Measurements from ENCODE around the gene DVL2.

Gene DVL2

DNA sequence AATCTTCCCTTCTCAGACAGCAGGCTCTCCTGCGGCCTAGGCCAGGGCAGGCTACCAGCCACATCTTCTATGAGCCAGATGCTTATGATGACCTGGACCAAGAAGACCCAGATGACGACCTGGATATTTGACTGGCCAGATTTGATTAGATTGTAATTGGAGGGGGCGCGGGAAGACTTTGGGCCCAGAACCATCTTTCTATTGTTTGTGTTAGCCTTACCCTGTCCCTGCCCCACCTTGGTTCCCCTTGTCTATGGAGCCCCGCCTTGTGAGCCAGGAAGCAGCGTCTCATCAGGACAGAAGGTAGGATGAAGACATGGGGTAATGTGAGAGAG is 25.2 kb upstream of the DVL2 start:
- ChIA-PET POLR2A (interaction anchor here (0.5 to 0.9 kb wide), 4 partner anchors 22 to 296 kb away, joined by 3 to 4 read pairs (median 3); partner anchors contain the start of gene SLC2A4), CTCF (interaction anchor here (1.2 to 1.4 kb wide), 2 partner anchors 21 to 36 kb away, joined by 4 read pairs; no protein-coding TSS in a partner anchor)
- Histone ChIP-seq H3K27ac (ENCODE audit: extremely low read depth, low read depth, low read length) (0 out of 2 replicates have a peak overlapping the region, but pooled peaks have one; percentile 32), H3K4me1 (ENCODE audit: control insufficient read depth, insufficient read depth, low read length) (peaks cover 15% of the 10 kb centered on the region), H3K9me3 (ENCODE audit: control insufficient read depth, insufficient read depth, low read depth, low read length) (no peaks in the 10 kb centered on the region), H3K36me3 (ENCODE audit: control insufficient read depth in 2 of 2, insufficient read depth in 1 of 2, low read length in 2 of 2) (peaks cover 33 to 60% of the 10 kb centered on the region in 2 experiments), H3K4me3 (ENCODE audit: low read depth, low read length) (no peak overlapping the region)
- TF ChIP-seq ZNF335 (tag by site-specific recombination; conservative IDR thresholded peaks at IDR 0.05): 0 out of 2 replicates have a peak, but pooled peaks have one; percentile 36
- no peak for TF ChIP-seq ZNF658 (tag by site-specific recombination; IDR thresholded peaks at IDR 0.05)

DNA sequence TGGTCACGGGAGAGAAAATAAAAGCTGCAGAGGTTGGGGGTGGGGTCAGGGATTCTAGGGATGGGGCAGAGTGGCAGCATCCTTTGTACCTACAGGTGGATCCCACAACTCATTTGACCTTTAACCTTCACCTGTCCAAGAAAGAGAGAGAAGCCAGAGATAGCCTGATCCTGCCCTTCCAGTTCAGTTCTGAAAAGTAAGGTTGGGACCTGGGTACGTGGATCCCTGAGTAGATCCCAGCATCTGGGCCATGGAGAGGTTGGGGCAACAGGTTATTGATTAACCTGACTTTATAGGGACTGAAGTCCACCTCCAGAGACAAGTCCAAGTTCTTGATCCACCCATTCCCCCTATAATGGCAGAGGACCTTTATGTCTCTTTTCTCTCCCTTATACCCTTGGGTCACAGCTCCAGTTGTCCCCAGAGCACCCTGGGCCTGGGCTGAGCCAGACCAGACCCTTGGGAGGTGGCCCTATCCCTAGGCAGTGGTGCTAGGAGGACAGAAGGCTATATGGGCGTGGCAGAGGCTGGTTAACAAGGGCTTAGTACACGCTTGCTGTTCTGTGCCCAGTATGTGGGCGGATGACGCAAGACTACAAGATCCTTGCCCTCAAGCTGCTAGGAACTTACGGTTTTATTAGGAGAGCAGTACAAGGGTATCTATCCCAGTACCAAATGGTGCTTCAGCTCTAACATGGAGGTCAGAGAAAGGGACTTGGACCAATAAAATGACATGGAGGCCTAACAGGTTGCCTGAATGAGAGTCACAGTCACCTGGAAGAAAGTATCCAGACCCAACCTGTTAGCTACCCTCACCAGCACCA is 24.6 kb upstream of the DVL2 start:
- Histone ChIP-seq H3K4me3 (ENCODE audit: low read depth, low read length) (no peak overlapping the region), H3K4me1 (ENCODE audit: control insufficient read depth, insufficient read depth, low read length) (peaks cover 10% of the 10 kb centered on the region), H3K9me3 (ENCODE audit: control insufficient read depth, insufficient read depth, low read depth, low read length) (no peaks in the 10 kb centered on the region), H3K36me3 (ENCODE audit: control insufficient read depth in 2 of 2, insufficient read depth in 1 of 2, low read length in 2 of 2) (peaks cover 36 to 66% of the 10 kb centered on the region in 2 experiments), H3K27ac (ENCODE audit: extremely low read depth, low read depth, low read length) (0 out of 2 replicates have a peak overlapping the region, but pooled peaks have one; percentile 32)
- POLR2A ChIA-PET: interaction anchor here (0.6 to 0.9 kb wide), 3 partner anchors 17 to 35 kb away, joined by 3 to 5 read pairs (median 4); partner anchors contain the start of gene SLC2A4
- TF ChIP-seq ZBTB17 (tag by site-specific recombination; IDR thresholded peaks at IDR 0.05): peak; percentile 40; the same call in 1 of the 2 replicates
- peak; percentile 89 for TF ChIP-seq ZFHX2 (tag by site-specific recombination; conservative IDR thresholded peaks at IDR 0.05)
- no peak for TF ChIP-seq ZXDB (tag by site-specific recombination; IDR thresholded peaks at IDR 0.05)
- peak; percentile 67 for TF ChIP-seq EGR2 (tag by site-specific recombination; IDR thresholded peaks at IDR 0.05; ENCODE audit: low read depth)
- peak; percentile 76 for TF ChIP-seq SCRT2 (tag by site-specific recombination; IDR thresholded peaks at IDR 0.05)
- peak; percentile 47; the same call in 1 of the 2 replicates for TF ChIP-seq ZEB2 (tag by site-specific recombination; IDR thresholded peaks at IDR 0.05)
- no peak for TF ChIP-seq ZNF146 (tag by site-specific recombination; IDR thresholded peaks at IDR 0.05)
- peak; percentile 75 for TF ChIP-seq KLF10 (tag by site-specific recombination; IDR thresholded peaks at IDR 0.05)
- peak; percentile 61; the same call in 1 of the 2 replicates for TF ChIP-seq KLF9 (tag by site-specific recombination; IDR thresholded peaks at IDR 0.05; ENCODE audit: low read depth)
- TF ChIP-seq, protein P1, sequence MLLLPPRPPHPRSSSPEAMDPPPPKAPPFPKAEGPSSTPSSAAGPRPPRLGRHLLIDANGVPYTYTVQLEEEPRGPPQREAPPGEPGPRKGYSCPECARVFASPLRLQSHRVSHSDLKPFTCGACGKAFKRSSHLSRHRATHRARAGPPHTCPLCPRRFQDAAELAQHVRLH (tag by site-specific recombination; IDR thresholded peaks at IDR 0.05): no peak
- TF ChIP-seq SP7 (tag by site-specific recombination; IDR thresholded peaks at IDR 0.05): peak; percentile 47; the same call in 1 of the 2 replicates
- peak; percentile 82 for TF ChIP-seq ZNF660 (tag by site-specific recombination; IDR thresholded peaks at IDR 0.05)
- peak; percentile 64 for TF ChIP-seq KLF1 (tag by site-specific recombination; IDR thresholded peaks at IDR 0.05)
- TF ChIP-seq KLF7 (tag by site-specific recombination; IDR thresholded peaks at IDR 0.05; ENCODE audit: borderline replicate concordance): peak; percentile 81
- TF ChIP-seq ZNF354C (tag by site-specific recombination; IDR thresholded peaks at IDR 0.05; ENCODE audit: borderline replicate concordance, low read depth): no peak
- TF ChIP-seq ZIC2 (tag by site-specific recombination; IDR thresholded peaks at IDR 0.05): peak; percentile 61
- peak; percentile 51; the same call in 1 of the 2 replicates for TF ChIP-seq ZBTB21 (tag by site-specific recombination; IDR thresholded peaks at IDR 0.05)
- 0 out of 2 replicates have a peak, but pooled peaks have one; percentile 27 for TF ChIP-seq PRDM1 (tag by site-specific recombination; IDR thresholded peaks at IDR 0.05)
- TF ChIP-seq ZNF629 (tag by site-specific recombination; IDR thresholded peaks at IDR 0.05): no peak
- TF ChIP-seq ZNF501 (tag by site-specific recombination; IDR thresholded peaks at IDR 0.05): no peak
- TF ChIP-seq ZNF76 (tag by site-specific recombination; IDR thresholded peaks at IDR 0.05; ENCODE audit: borderline replicate concordance, low read depth): no peak
- TF ChIP-seq ZNF548 (tag by site-specific recombination; IDR thresholded peaks at IDR 0.05): no peak
- TF ChIP-seq, protein P2, sequence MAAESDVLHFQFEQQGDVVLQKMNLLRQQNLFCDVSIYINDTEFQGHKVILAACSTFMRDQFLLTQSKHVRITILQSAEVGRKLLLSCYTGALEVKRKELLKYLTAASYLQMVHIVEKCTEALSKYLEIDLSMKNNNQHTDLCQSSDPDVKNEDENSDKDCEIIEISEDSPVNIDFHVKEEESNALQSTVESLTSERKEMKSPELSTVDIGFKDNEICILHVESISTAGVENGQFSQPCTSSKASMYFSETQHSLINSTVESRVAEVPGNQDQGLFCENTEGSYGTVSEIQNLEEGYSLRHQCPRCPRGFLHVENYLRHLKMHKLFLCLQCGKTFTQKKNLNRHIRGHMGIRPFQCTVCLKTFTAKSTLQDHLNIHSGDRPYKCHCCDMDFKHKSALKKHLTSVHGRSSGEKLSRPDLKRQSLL (tag by site-specific recombination; IDR thresholded peaks at IDR 0.05): peak; percentile 68
- CTCF ChIA-PET: interaction anchor here (0.8 to 1.4 kb wide), 3 partner anchors 21 to 38 kb away, joined by 3 to 4 read pairs (median 4); no protein-coding TSS in a partner anchor

Measured in HEK293 (cell line).